B cell (primary cell): ENCODE data around the gene NR6A1.

Experiments used
- CTCF ChIP-seq: fragments of 200-600 bp; IDR thresholded peaks from one replicate; pipeline ENCODE4 v1.8.0; 2022; ENCODE audit warnings: antibody characterized with exemption, mild to moderate bottlenecking
- EZH2 ChIP-seq: IDR thresholded peaks from 2 replicates; pipeline ENCODE4 v1.6.1; 2012; ENCODE audit warnings: borderline replicate concordance, low read depth, mild to moderate bottlenecking, moderate library complexity, low read length; ENCODE audit not compliant: insufficient read depth, poor library complexity, severe bottlenecking

- TF ChIP-seq CTCF (no peak), EZH2 (no peak)
Measured at GRCh38 chr9:124473310-124473709, 297.8 kb downstream of the NR6A1 start.
